Stimulated activated CD4-positive, alpha-beta T cell treated with anti-CD3 and anti-CD28 coated beads, Interleukin-12 subunit alpha, Interleukin-12 subunit beta, amount 100 ng/mL, for 48 hours (primary cell): ENCODE results near the gene DOCK4.

ENCODE experiments used
- DNase-seq, 3 donors: peaks; one replicate each; pipeline ENCODE4 v3.0.0-alpha.2; 2020; ENCODE audit warnings: low read depth in 2 of 3, low spot score in 1 of 3

Gene DOCK4

DNA sequence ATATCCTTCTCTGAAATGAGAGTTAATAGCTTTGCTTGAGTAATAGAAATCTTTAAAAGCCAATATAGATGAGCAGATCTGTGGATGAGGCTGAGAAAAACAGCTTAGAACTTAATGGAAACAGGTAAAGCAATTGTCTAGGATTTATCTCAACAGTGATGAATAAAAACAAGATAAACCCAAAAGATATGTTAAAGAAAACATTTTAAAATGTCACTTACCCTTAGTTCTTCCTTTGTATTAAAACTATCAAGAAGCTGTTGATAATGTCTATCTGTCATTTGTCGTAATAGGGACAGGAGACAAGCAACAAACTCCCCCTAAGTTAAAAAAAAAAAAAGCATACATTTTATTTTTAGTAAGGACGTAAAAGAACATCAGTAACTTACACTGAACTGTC, 371.8 kb downstream of the DOCK4 start:
- DNase-seq = no peak

DNA sequence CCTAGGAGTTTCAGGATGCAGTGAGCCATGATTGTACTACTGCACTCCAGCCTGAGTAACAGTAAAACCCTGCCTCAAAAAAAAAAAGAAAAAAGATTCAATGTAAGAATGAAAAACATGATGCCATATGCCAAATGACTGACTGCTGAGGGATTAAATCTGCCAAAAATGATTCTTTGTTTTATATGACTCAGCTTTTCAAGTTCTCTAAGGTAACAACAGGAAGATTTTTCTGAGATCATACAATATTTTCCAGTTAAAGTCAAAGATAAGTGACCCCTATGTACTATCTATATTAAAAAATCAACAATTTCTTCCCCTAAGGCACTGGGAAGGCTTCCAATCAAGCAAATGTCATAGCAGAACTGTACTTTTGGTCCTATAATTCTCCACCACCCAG, 372.7 kb downstream of the DOCK4 start:
- no peak for DNase-seq

DNA sequence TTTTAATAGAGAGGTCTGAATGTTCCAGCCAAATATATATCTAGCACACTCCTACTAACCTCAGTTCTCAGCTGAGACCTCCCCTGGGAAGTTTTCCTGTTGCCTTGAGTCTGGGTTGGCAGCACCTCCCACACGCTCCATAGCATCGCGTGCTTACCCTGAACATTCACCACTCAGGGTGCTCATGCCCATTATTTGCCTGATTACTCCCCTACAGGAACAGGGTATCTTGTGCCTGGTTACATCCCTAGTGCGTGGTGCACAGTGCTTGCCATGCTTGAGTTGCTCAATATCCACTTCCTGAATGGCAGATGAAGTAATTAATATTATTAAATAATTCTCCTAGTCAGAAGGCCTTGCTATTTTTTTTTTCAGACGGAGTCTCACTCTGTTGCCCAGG, 374.0 kb downstream of the DOCK4 start:
- DNase-seq = no peak

DNA sequence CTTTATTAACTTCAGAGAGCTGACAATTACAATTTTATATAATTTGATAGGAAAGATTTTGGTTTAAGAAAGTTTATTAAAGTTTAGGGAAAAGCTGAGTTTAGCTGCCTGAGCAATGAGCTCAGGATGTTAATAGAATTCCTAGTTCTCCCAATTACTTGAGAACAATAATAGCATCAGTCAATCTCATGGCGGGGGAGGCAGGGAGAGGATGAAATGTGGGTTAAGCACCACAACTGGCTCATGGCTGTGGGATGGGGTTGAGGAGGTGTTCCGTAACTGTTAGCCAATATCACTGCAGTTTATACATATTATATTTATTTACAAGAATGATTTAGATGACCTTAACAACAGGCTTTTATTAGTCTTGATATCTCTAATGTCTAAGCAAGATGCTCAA, 377.0 kb downstream of the DOCK4 start:
- no peak for DNase-seq

DNA sequence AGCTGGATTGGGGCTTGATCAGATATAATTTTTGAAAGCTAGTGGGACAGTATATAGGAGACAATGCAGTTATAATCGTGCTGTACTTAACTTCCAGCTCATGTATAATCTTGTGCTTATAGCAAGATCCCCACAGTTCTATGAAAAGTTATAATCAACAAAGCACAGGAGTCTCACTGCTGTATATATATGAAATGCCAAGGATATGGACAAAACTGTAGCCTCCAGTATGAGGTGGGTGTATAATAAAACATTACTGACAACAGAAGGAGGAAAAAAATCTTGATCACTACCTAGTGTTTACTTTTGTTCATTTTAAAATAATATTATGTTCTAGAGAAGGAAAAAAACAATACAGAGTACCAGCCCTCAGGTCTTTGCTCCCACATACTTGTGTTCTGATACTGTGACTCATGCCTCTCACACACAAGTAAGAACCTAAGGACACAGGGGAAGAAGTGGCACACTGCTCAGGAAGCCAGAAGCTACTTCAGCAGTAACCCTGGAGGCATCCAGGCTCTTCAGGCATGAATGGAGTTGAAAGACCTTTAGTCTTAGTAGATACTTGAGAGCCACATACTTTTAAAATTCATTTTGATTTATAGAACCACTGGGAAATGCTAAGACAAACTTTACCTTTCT, 378.2 kb downstream of the DOCK4 start:
- no peak for DNase-seq

DNA sequence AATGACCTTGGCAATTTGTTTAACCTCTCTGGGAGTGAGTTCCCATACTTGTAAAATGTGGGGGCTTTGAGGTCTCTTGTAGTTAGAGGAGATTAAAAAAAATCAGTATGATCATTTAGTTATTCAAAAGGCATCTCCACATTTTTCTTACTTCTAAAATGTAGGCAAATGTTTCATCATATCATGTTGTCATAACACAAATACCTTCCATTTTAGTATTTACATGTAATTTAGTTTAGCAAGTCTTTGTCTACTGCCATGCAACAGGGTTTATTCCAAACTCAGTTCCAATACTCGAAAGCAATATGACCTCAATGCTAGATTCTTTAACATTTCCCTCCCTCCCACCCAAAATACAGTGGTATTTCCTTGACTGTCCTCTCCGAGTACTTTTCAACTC, 381.2 kb downstream of the DOCK4 start:
- no peak for DNase-seq

DNA sequence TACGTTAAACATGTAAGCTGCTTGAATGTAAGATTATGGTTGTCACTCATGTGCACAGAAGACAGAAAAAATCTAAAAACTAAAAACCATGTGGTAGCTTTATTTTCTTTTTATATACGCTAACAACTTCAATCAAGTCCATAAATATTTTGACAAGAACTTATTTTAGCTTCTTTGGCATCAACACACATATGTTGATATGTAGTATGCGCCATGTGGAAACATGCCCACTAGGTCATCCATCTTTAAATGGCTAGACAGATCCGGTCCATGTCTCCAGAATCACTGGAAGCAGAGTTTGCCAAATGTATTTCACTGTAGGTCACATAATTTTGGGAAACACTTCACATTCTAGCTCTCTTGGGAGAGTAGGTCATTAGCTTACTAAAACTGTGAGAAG, 382.4 kb downstream of the DOCK4 start:
- no peak for DNase-seq

DNA sequence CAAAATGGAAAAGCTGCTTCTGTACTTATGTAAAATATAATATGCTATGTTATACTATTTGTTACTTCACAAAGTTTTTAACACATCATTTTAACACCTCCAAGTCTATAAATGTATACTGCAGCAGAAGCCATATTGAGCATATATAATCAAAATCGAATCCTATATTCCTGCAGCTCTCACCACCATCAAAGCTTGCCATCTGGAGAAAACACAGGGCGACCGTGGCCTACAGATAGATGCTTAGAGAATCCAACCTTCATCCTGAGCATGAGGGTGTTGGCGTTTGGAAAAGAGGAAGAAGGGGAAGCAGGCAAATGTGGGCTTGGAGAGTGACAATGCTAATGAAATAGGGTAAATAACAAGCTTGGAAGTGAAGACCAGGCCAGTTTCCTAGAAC, 385.2 kb downstream of the DOCK4 start:
- DNase-seq = no peak

DNA sequence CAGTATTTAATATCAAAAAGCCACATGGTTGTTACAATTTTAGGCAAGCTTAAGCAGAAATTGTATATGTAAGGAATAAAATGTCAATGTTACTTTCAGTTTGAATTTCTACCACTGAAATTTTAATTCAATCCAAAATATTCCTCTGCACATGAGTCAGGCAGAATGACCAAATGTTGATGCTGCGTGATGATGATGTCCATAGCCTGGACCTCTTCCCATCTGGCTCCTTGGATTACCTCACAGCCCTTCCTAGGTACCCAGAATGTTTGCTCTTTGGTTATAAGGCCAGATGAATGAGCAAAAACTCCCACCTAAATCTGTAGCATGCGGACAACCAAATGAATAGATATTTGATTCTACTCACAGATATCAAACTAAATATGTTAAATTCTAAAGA, 385.6 kb downstream of the DOCK4 start:
- no peak for DNase-seq

DNA sequence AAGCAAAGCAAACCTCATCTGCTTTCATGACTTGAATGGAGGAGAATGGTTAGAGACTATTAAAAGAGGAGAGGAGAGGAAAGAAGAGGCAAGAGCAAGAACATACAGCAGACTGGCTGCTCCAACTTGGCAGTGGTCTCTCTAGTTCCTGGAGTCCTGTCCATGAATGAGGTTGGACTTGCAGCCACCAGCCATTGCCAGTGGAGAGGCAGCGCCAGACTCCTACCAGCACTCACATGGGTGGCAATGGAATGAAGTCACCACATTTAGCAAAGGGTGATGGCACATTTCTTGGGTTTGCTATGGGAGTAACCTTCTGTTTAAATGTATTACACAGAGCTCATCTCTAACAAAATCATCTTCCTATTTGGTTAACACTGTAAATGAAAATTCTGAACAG, 386.1 kb downstream of the DOCK4 start:
- DNase-seq = no peak

DNA sequence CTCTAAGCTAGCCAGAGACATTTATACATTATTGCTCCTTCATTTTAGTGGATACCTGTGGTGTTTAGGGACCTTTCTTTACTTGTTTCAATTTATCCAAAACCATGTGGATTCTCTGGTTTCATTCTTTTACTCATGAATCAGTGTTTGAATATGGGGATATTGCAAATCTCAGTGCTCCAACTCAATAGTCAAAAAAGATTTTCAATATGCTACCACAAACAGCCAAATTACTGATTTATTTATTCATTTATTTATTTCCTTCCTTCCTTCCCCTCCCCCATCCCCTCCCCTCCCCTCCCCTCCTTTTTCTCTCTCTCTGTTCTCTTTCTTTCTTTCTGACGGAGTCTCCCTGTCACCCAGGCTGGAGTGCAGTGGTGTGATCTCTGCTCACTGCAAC, 390.8 kb downstream of the DOCK4 start:
- no peak for DNase-seq

DNA sequence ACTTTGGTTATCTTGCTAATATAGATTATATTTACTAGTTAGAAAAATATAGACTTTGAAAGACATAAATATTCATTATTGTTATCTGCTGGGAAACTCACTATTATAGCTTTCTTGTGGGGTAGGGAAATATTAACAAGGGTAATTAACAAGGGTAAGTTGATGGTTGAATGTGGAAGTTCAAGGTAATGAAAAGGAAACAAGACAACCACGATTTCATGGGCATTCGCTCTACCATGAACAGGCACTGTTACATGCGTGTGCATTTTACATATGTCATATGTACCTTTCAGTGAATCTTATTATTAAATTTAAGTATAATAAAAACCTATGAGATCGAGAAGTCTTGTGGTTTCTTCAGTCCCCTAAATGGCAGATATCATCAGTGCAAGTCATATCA, 392.9 kb downstream of the DOCK4 start:
- no peak for DNase-seq

DNA sequence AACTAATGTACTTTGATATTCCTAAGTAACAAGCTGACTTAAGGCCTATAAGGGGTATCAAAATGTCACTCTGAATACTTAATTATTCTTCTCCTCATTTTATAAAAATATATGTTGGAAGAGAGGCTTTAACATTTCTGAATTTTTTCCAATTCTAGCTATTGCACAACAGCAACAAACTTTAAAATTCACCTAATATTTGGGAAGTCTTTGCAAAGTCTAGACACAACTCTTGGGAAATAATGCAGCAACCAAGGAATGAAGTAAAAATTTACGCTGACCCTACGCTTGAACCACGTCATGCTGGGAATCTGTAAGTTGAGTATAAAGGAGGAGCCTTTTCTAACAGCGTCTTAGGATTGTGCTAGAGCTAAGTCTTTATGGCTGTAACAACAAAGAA, 400.0 kb downstream of the DOCK4 start:
- DNase-seq = no peak

DNA sequence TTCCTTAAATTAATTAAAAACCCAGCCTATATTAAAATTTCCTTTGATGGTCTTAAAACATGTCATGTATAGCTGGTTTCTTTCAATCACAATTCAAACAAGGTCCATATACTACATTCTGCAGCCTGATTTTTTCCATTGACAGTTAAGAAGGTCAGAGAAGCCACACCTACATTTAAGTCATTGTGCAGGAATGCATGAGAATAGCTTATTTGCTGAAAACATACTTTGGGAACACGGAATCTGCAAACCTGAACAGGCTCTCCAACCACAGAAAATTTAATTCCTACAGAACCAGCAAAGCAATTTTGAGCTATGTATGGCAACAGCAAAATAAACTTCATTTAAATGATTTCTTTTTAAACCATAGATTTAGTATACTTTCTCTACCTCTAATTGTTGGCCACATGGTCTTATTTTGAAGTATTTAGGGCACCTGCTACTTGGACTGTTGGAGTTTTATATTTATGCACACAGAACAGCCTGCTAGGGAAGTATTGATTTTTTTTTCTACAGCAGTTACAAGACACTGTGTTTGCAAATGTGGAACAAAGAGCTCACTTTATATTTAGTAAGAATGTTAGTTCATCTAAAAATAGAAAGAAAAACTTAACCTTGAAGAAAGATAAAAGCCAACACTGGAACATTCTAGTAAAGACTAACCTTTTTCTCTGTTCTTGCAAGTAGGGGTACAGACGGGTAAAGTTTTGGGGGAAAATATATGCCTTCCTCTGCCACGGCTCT, 403.0 kb downstream of the DOCK4 start:
- no peak for DNase-seq

DNA sequence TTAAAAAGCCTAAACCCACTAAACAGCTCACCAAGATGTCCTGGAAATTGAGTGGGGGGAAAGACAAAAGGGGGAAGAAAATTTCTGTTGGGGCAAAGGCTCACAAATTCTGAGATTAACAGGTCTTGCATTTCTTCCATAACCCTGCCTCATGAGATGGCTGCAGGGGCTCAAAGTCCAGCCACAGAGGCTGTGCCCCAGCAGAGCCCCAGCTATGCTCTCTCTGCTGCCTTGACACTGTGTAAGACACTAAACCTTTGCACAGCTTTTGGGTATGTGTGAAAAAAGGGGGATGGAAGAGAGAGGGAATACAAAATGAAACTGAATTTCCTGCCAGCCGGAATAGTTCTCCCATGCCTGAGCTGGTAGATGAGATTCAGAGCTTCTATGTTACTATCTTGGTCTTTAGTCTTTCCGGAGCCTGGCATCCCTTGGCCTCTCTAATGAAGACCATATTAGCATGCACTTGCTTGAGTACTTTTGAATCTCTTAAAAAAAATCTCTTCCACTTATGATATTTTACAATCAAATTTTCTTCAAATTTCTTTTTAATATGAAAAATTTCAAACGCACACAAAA, 403.9 kb downstream of the DOCK4 start:
- no peak for DNase-seq

DNA sequence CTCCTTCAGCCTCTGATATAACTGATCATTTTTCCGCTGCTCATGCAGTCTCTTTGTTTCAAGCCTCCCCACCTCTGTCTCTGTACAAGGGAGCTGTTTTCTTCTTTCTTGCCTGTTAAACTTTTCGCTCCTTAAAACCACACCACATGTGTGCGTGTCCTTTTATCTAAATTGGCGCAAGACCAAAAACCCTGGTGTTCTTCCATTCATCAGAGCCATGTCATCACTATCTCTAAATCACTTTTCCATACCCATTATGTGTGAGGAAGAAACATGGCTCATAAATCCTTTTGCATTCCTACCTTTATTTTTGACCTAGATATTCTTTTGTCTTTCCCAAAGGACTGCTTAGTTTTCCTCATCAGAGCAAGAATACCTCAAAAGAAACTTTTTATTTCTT, 404.9 kb downstream of the DOCK4 start:
- DNase-seq = no peak

DNA sequence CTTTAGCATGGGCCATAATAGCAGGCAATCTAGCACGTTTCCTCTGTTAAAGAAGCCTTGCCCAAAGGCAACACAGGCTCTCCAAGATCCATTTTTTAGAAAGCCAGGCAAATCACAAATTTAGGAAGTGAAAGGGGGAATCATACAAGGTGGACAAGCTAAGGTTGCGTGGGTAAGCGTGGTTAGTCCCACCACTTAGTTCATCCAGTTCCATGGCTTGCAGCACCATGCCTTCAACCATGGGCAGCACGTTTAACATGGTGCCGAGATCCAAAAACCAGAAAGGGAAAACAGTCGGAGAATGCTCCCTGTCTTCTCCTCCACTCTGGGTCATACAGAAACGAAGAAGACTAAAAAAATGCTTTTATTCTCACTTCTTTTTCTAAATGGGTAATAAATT, 409.5 kb downstream of the DOCK4 start:
- DNase-seq = peak in 1 of 3 donors; percentile 1

DNA sequence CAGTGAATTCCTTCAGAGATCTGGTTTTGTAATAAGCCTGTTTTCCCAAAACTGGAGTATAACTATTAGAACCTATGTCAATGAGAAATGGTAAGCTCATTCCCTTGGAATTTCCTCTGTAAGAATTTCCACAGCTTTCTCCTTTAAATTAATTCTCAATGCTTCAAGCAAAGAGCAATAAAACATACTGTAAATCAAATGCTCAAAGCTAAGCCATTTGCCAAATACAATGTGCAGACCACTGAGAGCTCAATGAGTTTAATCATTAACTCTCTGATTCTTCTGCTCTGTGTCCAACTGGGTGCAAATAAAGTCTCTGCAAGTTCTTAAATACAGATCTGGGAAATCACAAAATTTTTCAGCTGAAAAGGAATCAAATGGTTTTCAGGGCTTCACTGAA, 416.3 kb downstream of the DOCK4 start:
- no peak for DNase-seq

DNA sequence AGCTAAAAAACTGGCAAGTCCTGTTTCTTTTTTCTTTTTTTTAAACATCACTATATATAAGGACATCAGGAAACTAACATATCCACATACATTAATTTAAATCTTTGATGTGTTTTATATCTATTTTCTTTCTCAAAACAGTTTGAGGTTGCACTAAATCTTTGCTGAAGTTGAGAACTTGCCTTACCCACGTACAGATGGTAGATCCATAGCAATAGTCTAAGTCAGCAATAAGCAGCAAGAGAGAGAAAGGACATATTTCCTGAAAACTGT, 417.2 kb downstream of the DOCK4 start:
- DNase-seq = no peak

DNA sequence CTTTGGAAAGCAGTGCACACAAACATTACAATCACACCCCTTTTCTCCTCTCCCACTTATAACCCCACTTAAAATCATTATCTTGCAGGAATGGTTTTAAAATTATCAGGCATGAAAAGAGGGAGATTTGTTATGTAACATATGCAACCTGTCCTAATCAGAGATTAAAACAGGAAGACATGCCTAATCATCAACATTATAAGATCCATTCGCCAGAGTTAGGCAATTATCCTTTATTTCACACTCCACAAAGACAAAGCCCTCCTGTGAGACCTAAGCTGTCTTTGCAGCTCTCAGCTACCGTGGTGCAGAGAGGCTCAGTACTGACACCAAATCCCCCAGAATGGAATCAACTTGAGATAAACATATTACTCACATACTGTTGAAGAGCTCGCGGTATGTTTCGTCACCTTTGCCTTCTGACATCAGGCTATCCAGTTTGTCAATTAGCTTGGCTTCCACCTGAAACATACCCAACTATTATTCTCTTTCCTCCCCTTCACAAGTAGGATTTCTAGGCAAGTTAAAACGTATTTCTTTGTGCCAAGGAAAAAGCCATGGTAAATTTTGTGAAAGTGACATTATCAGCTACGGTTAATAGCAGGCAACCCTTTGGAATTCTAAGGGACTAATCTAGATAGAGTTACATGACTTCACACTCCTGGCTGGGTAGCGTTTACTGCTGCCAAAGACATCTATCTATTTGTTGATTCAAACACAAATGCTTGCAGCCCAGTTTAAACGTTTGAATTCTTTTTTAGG, 417.7 kb downstream of the DOCK4 start:
- no peak for DNase-seq

DNA sequence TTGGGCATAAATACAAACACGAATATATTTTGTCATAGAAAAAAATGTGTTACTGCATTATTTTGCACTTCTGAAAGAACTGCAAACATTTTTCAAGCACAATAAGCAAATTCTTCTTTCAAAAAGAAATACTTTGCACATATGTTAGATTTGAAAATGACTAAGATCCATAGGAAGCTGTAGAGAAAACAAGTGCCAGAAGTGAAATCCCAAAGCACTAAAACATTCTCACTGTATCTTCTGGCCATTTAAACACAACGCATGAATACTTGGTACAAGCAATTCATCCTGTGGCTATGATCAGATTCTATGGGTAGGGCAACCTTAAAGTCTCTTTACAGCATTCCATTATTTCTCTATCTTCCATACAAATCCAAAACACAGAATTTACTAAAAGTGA, 418.5 kb downstream of the DOCK4 start:
- no peak for DNase-seq

DNA sequence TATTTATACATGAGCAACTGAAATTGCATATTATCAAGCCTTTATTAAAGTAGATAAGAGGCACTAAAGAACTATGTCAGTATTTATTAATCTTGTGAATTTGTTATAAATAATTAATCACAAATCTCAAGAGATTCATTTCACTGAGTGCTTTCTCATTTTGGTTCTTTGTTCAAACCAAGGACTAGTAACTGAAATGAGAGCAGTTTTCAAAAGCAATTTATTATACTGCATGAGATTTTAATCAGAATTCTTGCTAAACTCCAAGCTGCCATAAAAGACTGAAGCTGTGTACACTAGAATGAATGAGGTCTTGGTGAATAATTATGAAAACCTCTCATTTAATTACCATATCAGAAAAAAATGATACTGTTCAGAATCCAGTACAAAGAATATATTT, 419.1 kb downstream of the DOCK4 start:
- DNase-seq = no peak
